BJ (cell line): ENCODE data around the gene ARPC5L. TPM values are rescaled to one million over a fixed set of nuclear protein-coding genes. Genes with fewer than 3 reads are reported as not detected.

Experiments used
- CTCF ChIA-PET: fragments of 350-600 bp; formaldehyde crosslinking; extraction: SDS; loops from one replicate; lab custom pipeline; 2021; ENCODE audit warnings: antibody characterized with exemption, inconsistent platforms; lab: Yijun Ruan, JAX
- POLR2A ChIA-PET: fragments of 300-600 bp; sonication (Branson Sonifier 250); formaldehyde crosslinking; extraction: SDS; loops from one replicate; lab custom pipeline; 2021; ENCODE audit warnings: antibody characterized with exemption; lab: Charles Lee
- DNase-seq: peaks from one replicate; pipeline ENCODE4 v3.0.0-alpha.2; 2011; ENCODE audit warnings: low read depth
- H3K27me3 ChIP-seq: 2 replicates; pipeline ENCODE4 v1.6.0; 2011; ENCODE audit warnings: low read length; ENCODE audit not compliant: control insufficient read depth, insufficient read depth
- H3K36me3 ChIP-seq: 2 replicates; pipeline ENCODE4 v1.5.1; 2011; ENCODE audit warnings: low read length; ENCODE audit not compliant: control insufficient read depth, insufficient read depth
- H3K4me3 ChIP-seq: 2 replicates; pipeline ENCODE4 v1.5.1; 2011; ENCODE audit warnings: low read depth, mild to moderate bottlenecking, control low read depth, low read length
- CTCF ChIP-seq: IDR thresholded peaks from 2 replicates; pipeline ENCODE4 v1.5.1; 2011; ENCODE audit warnings: low read depth, mild to moderate bottlenecking, control low read depth, inconsistent platforms, low read length, moderate library complexity; ENCODE audit not compliant: insufficient read depth
- polyA plus RNA-seq: library from polyadenylated mRNA; depleted of rRNA; stranded (reverse); fragments of >200 nt; gene quantifications from 2 replicates; pipeline ENCODE4 v1.2.3, GENCODE V29; 2011

ARPC5L gene
- polyA plus RNA-seq, 1 experiment = 34.0 TPM

DNA sequence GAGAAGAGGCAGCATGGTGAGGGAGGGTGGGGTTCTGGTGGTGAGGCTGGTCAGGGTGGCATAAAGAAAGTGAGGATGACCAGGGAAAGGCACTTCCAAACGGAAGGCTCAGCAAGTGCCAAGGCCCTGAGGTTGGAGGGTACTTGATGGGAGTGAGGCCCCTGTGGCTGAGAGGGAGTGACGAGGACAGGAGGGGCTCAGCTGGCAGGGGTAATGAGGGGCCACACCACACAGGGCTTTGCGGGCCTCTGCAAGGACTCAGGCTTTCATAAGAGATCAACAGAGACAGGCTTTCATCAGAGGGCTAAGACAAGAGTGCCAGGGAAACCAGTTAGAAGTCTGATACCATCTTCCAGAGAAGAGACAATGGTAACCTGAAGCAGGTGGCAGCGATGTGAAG, 23.6 kb downstream of the ARPC5L start:
- TF ChIP-seq CTCF = no peak
- ChIA-PET POLR2A (no interaction called here), CTCF (no interaction called here)
- no peak for DNase-seq
- H3K4me3 ChIP-seq = no peak overlapping the region
- no peaks in the 10 kb centered on the region for H3K27me3 ChIP-seq
- H3K36me3 ChIP-seq = peaks cover 37% of the 10 kb centered on the region

DNA sequence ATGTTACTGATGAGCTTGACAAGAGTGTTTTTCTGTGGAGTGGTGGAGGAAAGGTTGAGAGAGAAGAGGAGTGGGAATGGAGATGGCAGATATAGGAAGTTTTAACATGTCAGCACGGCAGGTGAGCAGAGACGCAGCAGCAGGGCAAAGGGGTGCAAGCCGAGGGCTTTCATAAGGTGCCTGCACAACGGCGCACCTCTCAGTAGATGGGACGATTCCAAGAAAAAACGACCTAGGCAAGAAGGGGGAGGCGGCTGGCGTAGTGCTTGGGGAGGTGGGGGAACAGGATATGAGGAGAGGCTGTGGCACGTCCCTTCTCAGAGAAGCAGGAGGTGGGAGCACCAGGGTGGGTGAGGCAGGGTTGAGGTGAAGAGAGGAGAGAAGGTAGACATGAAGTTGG, 24.5 kb downstream of the ARPC5L start:
- Histone ChIP-seq H3K36me3 (peaks cover 43% of the 10 kb centered on the region), H3K4me3 (no peak overlapping the region), H3K27me3 (no peaks in the 10 kb centered on the region)
- ChIA-PET CTCF (no interaction called here), POLR2A (no interaction called here)
- DNase-seq = no peak
- no peak for TF ChIP-seq CTCF

DNA sequence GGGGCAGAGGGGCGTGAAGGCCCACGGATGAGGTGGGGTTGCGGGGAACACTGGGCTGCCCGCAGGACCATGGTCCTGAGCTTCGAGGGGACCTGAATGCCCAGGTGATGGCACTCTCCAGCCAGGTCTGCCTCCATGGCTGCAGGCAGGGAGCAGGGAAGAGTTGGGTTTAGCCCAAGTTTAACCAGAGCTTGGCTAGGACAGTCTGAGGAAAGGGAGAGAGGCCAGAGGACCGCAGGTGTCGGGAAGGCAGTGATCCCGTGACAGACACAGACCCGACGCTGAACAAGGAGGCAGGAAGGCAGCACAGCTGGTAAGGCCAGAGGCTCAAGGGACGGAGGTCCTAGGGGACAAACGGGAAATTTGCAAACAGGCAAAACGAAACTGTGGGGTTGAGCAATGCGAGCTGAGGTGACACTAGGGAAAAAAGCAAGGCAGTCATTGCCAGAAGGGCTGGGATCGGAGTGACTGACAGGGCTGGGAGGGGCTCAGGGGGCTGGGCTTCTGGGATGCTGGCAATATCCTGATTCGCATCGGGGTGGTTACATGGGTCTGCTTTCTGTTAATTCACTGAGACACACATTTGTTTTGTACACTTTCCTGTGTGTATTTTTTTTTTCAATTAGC, 25.0 kb downstream of the ARPC5L start:
- POLR2A ChIA-PET = no interaction called here
- Histone ChIP-seq H3K27me3 (no peaks in the 10 kb centered on the region), H3K36me3 (peaks cover 42% of the 10 kb centered on the region), H3K4me3 (no peak overlapping the region)
- no peak for TF ChIP-seq CTCF
- CTCF ChIA-PET = no interaction called here
- DNase-seq = no peak

DNA sequence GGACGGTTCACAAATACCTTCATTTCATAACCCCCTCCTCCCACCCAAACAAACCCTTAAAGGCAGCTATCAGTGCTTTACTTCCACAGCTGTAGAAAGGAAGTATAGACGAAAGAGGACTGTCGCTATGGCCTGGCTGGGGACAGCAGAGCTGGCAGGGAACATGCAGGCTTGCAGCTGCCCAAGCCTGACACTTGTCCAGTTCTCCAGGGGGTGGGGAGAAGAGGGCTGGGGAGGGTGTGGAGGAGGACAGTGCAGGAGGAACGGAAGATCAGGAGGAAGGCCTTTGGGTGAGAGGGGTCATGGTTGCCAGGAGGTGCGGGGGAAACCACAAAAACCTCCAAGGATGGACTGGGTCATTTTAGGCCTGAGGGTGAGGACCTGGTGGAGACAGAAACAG, 25.9 kb downstream of the ARPC5L start:
- CTCF ChIA-PET = no interaction called here
- no peak overlapping the region for H3K4me3 ChIP-seq
- H3K27me3 ChIP-seq = no peaks in the 10 kb centered on the region
- peaks cover 37% of the 10 kb centered on the region for H3K36me3 ChIP-seq
- TF ChIP-seq CTCF = no peak
- DNase-seq = no peak
- POLR2A ChIA-PET = no interaction called here

DNA sequence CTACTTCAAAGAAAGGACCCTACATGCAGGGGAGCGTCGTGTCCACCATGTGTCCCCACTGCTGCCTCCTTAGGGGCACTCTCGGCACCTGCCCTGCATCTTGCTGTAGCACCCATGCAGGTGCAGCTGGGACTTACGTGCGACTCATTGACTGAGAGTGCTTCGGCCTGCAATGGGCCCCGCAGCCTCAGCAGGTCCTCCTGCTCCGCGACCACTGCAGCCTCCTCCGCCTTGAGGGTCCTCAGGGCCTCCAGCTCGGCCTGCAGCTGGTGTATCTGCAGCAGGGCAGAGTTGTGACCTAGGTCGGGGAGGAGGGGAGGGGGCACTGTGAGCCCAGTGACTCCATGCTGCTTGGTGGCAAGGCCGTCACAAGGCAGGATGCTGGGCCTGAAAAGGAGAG, 27.1 kb downstream of the ARPC5L start:
- ChIA-PET POLR2A (no interaction called here), CTCF (interaction anchor here (2.6 kb wide), 1 partner anchor 36 kb away, joined by 7 read pairs; the partner anchor contains the start of gene WDR38)
- no peak for DNase-seq
- Histone ChIP-seq H3K36me3 (peaks cover 37% of the 10 kb centered on the region), H3K27me3 (no peaks in the 10 kb centered on the region), H3K4me3 (no peak overlapping the region)
- TF ChIP-seq CTCF = no peak
